ENCODE data around the gene VWC2L. TPM values are rescaled to one million over a fixed set of nuclear protein-coding genes. Genes with fewer than 3 reads are reported as not detected.

Gene VWC2L
- total and polyA plus RNA-seq, 2 donors from 2014 or later: 0.09 TPM; not detected in 1

- DNase-seq: no peak
- Histone ChIP-seq H3K9ac (ENCODE audit: low read length in 3 of 3) (no peak overlapping the region), H3K4me3 (ENCODE audit: low read length in 3 of 3) (no peak overlapping the region), H3K36me3 (ENCODE audit: control insufficient read depth in 2 of 3, insufficient read depth in 3 of 3, low read length in 3 of 3) (no peaks in the 10 kb centered on the region), H3K27me3 (ENCODE audit: control insufficient read depth, insufficient read depth, low read length) (no peaks in the 10 kb centered on the region), H3K4me1 (ENCODE audit: control insufficient read depth in 2 of 3, insufficient read depth in 2 of 3, low read depth in 1 of 3, low read length in 3 of 3) (no peaks in the 10 kb centered on the region), H3K27ac (ENCODE audit: low read depth in 2 of 2, low read length in 2 of 2) (no peak overlapping the region), H3K9me3 (ENCODE audit: control insufficient read depth in 2 of 3, insufficient read depth in 1 of 3, low read length in 3 of 3) (no peaks in the 10 kb centered on the region)
- TF ChIP-seq, protein P1, sequence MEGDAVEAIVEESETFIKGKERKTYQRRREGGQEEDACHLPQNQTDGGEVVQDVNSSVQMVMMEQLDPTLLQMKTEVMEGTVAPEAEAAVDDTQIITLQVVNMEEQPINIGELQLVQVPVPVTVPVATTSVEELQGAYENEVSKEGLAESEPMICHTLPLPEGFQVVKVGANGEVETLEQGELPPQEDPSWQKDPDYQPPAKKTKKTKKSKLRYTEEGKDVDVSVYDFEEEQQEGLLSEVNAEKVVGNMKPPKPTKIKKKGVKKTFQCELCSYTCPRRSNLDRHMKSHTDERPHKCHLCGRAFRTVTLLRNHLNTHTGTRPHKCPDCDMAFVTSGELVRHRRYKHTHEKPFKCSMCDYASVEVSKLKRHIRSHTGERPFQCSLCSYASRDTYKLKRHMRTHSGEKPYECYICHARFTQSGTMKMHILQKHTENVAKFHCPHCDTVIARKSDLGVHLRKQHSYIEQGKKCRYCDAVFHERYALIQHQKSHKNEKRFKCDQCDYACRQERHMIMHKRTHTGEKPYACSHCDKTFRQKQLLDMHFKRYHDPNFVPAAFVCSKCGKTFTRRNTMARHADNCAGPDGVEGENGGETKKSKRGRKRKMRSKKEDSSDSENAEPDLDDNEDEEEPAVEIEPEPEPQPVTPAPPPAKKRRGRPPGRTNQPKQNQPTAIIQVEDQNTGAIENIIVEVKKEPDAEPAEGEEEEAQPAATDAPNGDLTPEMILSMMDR (IDR thresholded peaks at IDR 0.05; ENCODE audit: borderline replicate concordance, extremely low read depth, insufficient read depth): no peak
- FAIRE-seq: no peak
- intact Hi-C loops (cut with DNase I): no loop called here
Observed at GRCh38 chr2:214497489-214497888, 86.6 kb downstream of the VWC2L start.

- no peak overlapping the region for H3K27ac ChIP-seq (ENCODE audit: low read depth in 2 of 2, low read length in 2 of 2)
- DNase-seq (no peak), FAIRE-seq (no peak)
- H3K9ac ChIP-seq (ENCODE audit: low read length in 3 of 3): no peak overlapping the region
- H3K36me3 ChIP-seq (ENCODE audit: control insufficient read depth in 2 of 3, insufficient read depth in 3 of 3, low read length in 3 of 3): no peaks in the 10 kb centered on the region
- H3K4me3 ChIP-seq (ENCODE audit: low read length in 3 of 3): no peak overlapping the region
- intact Hi-C loops (cut with DNase I): no loop called here
- H3K4me1 ChIP-seq (ENCODE audit: control insufficient read depth in 2 of 3, insufficient read depth in 2 of 3, low read depth in 1 of 3, low read length in 3 of 3): no peaks in the 10 kb centered on the region
- H3K27me3 ChIP-seq (ENCODE audit: control insufficient read depth, insufficient read depth, low read length): no peaks in the 10 kb centered on the region
- TF ChIP-seq, protein P1 (IDR thresholded peaks at IDR 0.05; ENCODE audit: borderline replicate concordance, extremely low read depth, insufficient read depth): no peak
- no peaks in the 10 kb centered on the region for H3K9me3 ChIP-seq (ENCODE audit: control insufficient read depth in 2 of 3, insufficient read depth in 1 of 3, low read length in 3 of 3)
Observed at GRCh38 chr2:214503568-214503967, 92.7 kb downstream of the VWC2L start.

- intact Hi-C loops (cut with DNase I): no loop called here
- TF ChIP-seq, protein P1 (IDR thresholded peaks at IDR 0.05; ENCODE audit: borderline replicate concordance, extremely low read depth, insufficient read depth): no peak
- FAIRE-seq (no peak), DNase-seq (no peak)
- no peak overlapping the region for H3K27ac ChIP-seq (ENCODE audit: low read depth in 2 of 2, low read length in 2 of 2)
- H3K4me1 ChIP-seq (ENCODE audit: control insufficient read depth in 2 of 3, insufficient read depth in 2 of 3, low read depth in 1 of 3, low read length in 3 of 3): no peaks in the 10 kb centered on the region
- H3K9me3 ChIP-seq (ENCODE audit: control insufficient read depth in 2 of 3, insufficient read depth in 1 of 3, low read length in 3 of 3): no peaks in the 10 kb centered on the region
- no peaks in the 10 kb centered on the region for H3K27me3 ChIP-seq (ENCODE audit: control insufficient read depth, insufficient read depth, low read length)
- H3K9ac ChIP-seq (ENCODE audit: low read length in 3 of 3): no peak overlapping the region
- no peaks in the 10 kb centered on the region for H3K36me3 ChIP-seq (ENCODE audit: control insufficient read depth in 2 of 3, insufficient read depth in 3 of 3, low read length in 3 of 3)
- H3K4me3 ChIP-seq (ENCODE audit: low read length in 3 of 3): no peak overlapping the region
Observed at GRCh38 chr2:214504599-214505376, 93.9 kb downstream of the VWC2L start.
